ENCODE results near the gene OSBPL7.

- TF ChIP-seq POLR2A (IDR thresholded peaks at IDR 0.05) (no peak), CTCF (IDR thresholded peaks at IDR 0.05) (peak in 1 of 3 donors; percentile 1), POLR2AphosphoS5 (IDR thresholded peaks at IDR 0.05) (no peak)
Observed at GRCh38 chr17:47837401-47838039, 15.9 kb upstream of the OSBPL7 start.
